PFSK-1 (cell line): Measurements from ENCODE around the gene CASKIN2.

Experiments
- POLR2AphosphoS5 ChIP-seq: IDR thresholded peaks from 2 replicates; pipeline ENCODE4 v1.6.1; 2012; ENCODE audit warnings: low read depth, mild to moderate bottlenecking, control low read depth, low read length, moderate library complexity
- TAF1 ChIP-seq: IDR thresholded peaks from 2 replicates; pipeline ENCODE4 v1.6.1; 2012; ENCODE audit warnings: low read length, control low read depth, borderline replicate concordance; ENCODE audit not compliant: insufficient read depth
- TF ChIP-seq, protein P1 (sequence below), 2 experiments: IDR thresholded peaks; 2 replicates each; pipeline versions ENCODE4 v1.6.1 to v1.8.0; 2011 to 2012; ENCODE audit warnings: low read depth in 2 of 2, low read length in 2 of 2, control low read depth in 1 of 2, inconsistent platforms in 1 of 2, mild to moderate bottlenecking in 1 of 2, moderate library complexity in 1 of 2; ENCODE audit not compliant: insufficient read depth in 1 of 2

DNA sequence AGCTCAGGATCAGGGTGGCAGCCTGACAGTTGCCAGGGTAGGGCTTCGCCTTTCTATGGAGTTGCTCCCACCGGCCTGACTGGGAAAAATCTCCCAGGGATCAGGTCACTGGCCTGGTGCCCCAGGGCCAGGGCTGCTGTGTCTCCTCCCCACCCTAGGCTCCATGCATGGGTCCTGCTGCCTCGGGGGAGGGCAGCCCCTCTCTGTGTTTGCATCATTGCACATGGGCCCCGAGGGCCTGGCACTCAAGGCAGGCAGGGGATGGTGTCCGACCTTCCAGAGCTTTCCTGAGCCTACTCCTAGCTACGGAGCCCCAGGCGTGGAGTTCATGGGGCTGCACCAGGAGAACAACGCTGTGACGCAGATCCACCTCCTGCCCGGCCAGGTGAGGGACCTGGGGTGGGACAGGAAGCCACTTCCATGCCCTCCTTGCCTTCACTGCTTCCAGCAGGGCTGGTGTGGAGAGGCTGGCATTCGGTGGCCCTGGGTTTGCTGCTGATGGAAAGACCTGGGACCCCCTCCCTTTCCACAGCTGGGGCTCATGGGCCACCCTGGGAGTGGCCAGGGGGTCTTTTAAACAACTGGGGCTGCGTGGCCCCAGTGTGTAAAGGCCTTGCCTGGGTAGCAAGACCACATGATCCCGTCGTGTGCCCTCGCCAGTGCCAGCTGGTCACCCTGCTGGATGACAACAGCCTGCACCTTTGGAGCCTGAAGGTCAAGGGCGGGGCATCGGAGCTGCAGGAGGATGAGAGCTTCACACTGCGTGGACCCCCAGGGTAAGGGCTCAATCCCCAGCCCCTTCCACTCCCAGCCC, 42.7 kb upstream of the CASKIN2 start:
- TF ChIP-seq TAF1: no peak
- TF ChIP-seq POLR2AphosphoS5: no peak
- TF ChIP-seq, protein P1, sequence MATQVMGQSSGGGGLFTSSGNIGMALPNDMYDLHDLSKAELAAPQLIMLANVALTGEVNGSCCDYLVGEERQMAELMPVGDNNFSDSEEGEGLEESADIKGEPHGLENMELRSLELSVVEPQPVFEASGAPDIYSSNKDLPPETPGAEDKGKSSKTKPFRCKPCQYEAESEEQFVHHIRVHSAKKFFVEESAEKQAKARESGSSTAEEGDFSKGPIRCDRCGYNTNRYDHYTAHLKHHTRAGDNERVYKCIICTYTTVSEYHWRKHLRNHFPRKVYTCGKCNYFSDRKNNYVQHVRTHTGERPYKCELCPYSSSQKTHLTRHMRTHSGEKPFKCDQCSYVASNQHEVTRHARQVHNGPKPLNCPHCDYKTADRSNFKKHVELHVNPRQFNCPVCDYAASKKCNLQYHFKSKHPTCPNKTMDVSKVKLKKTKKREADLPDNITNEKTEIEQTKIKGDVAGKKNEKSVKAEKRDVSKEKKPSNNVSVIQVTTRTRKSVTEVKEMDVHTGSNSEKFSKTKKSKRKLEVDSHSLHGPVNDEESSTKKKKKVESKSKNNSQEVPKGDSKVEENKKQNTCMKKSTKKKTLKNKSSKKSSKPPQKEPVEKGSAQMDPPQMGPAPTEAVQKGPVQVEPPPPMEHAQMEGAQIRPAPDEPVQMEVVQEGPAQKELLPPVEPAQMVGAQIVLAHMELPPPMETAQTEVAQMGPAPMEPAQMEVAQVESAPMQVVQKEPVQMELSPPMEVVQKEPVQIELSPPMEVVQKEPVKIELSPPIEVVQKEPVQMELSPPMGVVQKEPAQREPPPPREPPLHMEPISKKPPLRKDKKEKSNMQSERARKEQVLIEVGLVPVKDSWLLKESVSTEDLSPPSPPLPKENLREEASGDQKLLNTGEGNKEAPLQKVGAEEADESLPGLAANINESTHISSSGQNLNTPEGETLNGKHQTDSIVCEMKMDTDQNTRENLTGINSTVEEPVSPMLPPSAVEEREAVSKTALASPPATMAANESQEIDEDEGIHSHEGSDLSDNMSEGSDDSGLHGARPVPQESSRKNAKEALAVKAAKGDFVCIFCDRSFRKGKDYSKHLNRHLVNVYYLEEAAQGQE (IDR thresholded peaks at IDR 0.05; ENCODE audit: insufficient read depth in 1 of 2, low read depth in 2 of 2, low read length in 2 of 2): no peak
